ENCODE data around the gene PTPN14. TPM values are rescaled to one million over a fixed set of nuclear protein-coding genes. Genes with fewer than 3 reads are reported as not detected.

PTPN14 gene
- total RNA-seq, 1 experiment from 2014 or later, result 37.5 TPM

- Histone ChIP-seq H3K9ac (ENCODE audit: low read length) (no peak overlapping the region), H3K27ac (ENCODE audit: low read depth, low read length) (no peak overlapping the region), H3K9me2 (ENCODE audit: insufficient read depth) (no peaks in the 10 kb centered on the region), H2AFZ (ENCODE audit: low read depth, low read length, poor library complexity, severe bottlenecking) (no peak overlapping the region), H3K79me2 (ENCODE audit: insufficient read depth, low read length) (no peaks in the 10 kb centered on the region), H3K4me1 (ENCODE audit: control insufficient read depth in 1 of 2, insufficient read depth in 2 of 2, low read length in 2 of 2) (no peaks in the 10 kb centered on the region), H3K4me2 (ENCODE audit: low read length) (no peak overlapping the region), H4K20me1 (ENCODE audit: insufficient read depth) (peaks cover 4% of the 10 kb centered on the region; the same call in 1 of the 2 replicates), H3K4me3 (replicated peaks in 1 of 2; ENCODE audit: low read depth in 1 of 2, low read length in 2 of 2) (no peak overlapping the region), H3K36me3 (ENCODE audit: control insufficient read depth in 1 of 2, insufficient read depth in 2 of 2, low read length in 2 of 2) (no peaks in the 10 kb centered on the region), H3K9me3 (ENCODE audit: control insufficient read depth in 1 of 2, insufficient read depth in 1 of 2, low read depth in 1 of 2, low read length in 2 of 2) (no peaks in the 10 kb centered on the region), H3K27me3 (ENCODE audit: insufficient read depth, low read length) (no peaks in the 10 kb centered on the region)
- RAD21 ChIA-PET (ENCODE audit: low non-redundant PET in 1 of 2, low total read pairs in 2 of 2, uncharacterized antibody in 2 of 2, unreplicated experiment in 2 of 2), result interaction anchor here (1.5 to 4.0 kb wide), 3 partner anchors 68 to 116 kb away, joined by 8 to 32 read pairs (median 20); no protein-coding TSS in a partner anchor
- DNase-seq (ENCODE audit: low read depth, low spot score), result no peak
- no peak for ATAC-seq
- POLR2A ChIA-PET, result no interaction called here
- CTCF ChIA-PET, result interaction anchor here (1.0 to 7.8 kb wide), 5 partner anchors 10 to 255 kb away, joined by 3 to 210 read pairs (median 9); no protein-coding TSS in a partner anchor
- BruUV-seq (replicated peaks), result no TSS peak
- intact Hi-C loops (cut with micrococcal nuclease), result loop anchor here (1.0 to 5.0 kb wide), 4 partner anchors 68 to 1207 kb away; no protein-coding TSS in a partner anchor
- TF ChIP-seq ATF3 (IDR thresholded peaks at IDR 0.05), result no peak
- TF ChIP-seq ZNF274 (IDR thresholded peaks at IDR 0.05; ENCODE audit: low read depth, low read length), result no peak
- TF ChIP-seq YY1 (IDR thresholded peaks at IDR 0.05; ENCODE audit: extremely low read depth, insufficient replicate concordance, low read depth, low read length), result no peak
- no peak for TF ChIP-seq CEBPB (IDR thresholded peaks at IDR 0.05; ENCODE audit: low read depth)
- no peak for TF ChIP-seq SIN3A (IDR thresholded peaks at IDR 0.05; ENCODE audit: low read depth)
- TF ChIP-seq EZH2phosphoT487 (IDR thresholded peaks at IDR 0.05; ENCODE audit: borderline replicate concordance), result no peak
- TF ChIP-seq, protein P1, sequence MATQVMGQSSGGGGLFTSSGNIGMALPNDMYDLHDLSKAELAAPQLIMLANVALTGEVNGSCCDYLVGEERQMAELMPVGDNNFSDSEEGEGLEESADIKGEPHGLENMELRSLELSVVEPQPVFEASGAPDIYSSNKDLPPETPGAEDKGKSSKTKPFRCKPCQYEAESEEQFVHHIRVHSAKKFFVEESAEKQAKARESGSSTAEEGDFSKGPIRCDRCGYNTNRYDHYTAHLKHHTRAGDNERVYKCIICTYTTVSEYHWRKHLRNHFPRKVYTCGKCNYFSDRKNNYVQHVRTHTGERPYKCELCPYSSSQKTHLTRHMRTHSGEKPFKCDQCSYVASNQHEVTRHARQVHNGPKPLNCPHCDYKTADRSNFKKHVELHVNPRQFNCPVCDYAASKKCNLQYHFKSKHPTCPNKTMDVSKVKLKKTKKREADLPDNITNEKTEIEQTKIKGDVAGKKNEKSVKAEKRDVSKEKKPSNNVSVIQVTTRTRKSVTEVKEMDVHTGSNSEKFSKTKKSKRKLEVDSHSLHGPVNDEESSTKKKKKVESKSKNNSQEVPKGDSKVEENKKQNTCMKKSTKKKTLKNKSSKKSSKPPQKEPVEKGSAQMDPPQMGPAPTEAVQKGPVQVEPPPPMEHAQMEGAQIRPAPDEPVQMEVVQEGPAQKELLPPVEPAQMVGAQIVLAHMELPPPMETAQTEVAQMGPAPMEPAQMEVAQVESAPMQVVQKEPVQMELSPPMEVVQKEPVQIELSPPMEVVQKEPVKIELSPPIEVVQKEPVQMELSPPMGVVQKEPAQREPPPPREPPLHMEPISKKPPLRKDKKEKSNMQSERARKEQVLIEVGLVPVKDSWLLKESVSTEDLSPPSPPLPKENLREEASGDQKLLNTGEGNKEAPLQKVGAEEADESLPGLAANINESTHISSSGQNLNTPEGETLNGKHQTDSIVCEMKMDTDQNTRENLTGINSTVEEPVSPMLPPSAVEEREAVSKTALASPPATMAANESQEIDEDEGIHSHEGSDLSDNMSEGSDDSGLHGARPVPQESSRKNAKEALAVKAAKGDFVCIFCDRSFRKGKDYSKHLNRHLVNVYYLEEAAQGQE (IDR thresholded peaks at IDR 0.05; ENCODE audit: low read depth), result no peak
- no peak for TF ChIP-seq EZH2 (IDR thresholded peaks at IDR 0.05)
- no peak for TF ChIP-seq ZFX (IDR thresholded peaks at IDR 0.05)
- no peak for TF ChIP-seq RAD21 (IDR thresholded peaks at IDR 0.05; ENCODE audit: low read depth)
- TF ChIP-seq POLR2AphosphoS5 (IDR thresholded peaks at IDR 0.05; ENCODE audit: low read depth, low read length), result no peak
- TF ChIP-seq TCF7L2 (IDR thresholded peaks at IDR 0.05; ENCODE audit: borderline replicate concordance, extremely low read depth, insufficient read depth, insufficient read length), result no peak
- TF ChIP-seq, protein P2, sequence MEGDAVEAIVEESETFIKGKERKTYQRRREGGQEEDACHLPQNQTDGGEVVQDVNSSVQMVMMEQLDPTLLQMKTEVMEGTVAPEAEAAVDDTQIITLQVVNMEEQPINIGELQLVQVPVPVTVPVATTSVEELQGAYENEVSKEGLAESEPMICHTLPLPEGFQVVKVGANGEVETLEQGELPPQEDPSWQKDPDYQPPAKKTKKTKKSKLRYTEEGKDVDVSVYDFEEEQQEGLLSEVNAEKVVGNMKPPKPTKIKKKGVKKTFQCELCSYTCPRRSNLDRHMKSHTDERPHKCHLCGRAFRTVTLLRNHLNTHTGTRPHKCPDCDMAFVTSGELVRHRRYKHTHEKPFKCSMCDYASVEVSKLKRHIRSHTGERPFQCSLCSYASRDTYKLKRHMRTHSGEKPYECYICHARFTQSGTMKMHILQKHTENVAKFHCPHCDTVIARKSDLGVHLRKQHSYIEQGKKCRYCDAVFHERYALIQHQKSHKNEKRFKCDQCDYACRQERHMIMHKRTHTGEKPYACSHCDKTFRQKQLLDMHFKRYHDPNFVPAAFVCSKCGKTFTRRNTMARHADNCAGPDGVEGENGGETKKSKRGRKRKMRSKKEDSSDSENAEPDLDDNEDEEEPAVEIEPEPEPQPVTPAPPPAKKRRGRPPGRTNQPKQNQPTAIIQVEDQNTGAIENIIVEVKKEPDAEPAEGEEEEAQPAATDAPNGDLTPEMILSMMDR (IDR thresholded peaks at IDR 0.05 in 2 of 3, conservative IDR thresholded peaks at IDR 0.05 in 1 of 3; ENCODE audit: borderline replicate concordance in 1 of 3, insufficient read depth in 1 of 3, low read depth in 2 of 3, low read length in 2 of 3), result no peak
- TF ChIP-seq FOSL1 (IDR thresholded peaks at IDR 0.05; ENCODE audit: low read depth), result no peak
- no peak for TF ChIP-seq POLR2A (IDR thresholded peaks at IDR 0.05; ENCODE audit: borderline replicate concordance, extremely low read depth, insufficient read depth, insufficient read length)
- TF ChIP-seq EGR1 (IDR thresholded peaks at IDR 0.05; ENCODE audit: low read depth), result no peak
- TF ChIP-seq SP1 (IDR thresholded peaks at IDR 0.05; ENCODE audit: low read depth), result no peak
These were observed 221.8 kb downstream of the PTPN14 start for GRCh38 chr1:214329470-214330220.
